Neutrophil (primary cell): Measurements from ENCODE around the gene RASD2.

Source experiments
- H3K27ac ChIP-seq: fragments of 200-600 bp; sonication (generic); 2 replicates; pipeline ENCODE4 v1.5.1; 2016; ENCODE audit warnings: mild to moderate bottlenecking, moderate library complexity
- H3K27me3 ChIP-seq: fragments of 200-600 bp; sonication (generic); 2 replicates; pipeline ENCODE4 v1.6.0; 2016; ENCODE audit warnings: mild to moderate bottlenecking
- H3K36me3 ChIP-seq: fragments of 200-600 bp; sonication (generic); 2 replicates; pipeline ENCODE4 v1.5.1; 2017
- H3K4me1 ChIP-seq, 2 experiments: fragments of 200-600 bp in 1 of 2; sonication (generic) in 1 of 2; 1 replicate in 1 of 2; 2 replicates in 1 of 2; pipeline versions ENCODE4 v1.5.1 to v1.6.1; 2013 to 2016; ENCODE audit warnings: low read depth in 1 of 2, low read length in 1 of 2, mild to moderate bottlenecking in 1 of 2, moderate library complexity in 1 of 2; ENCODE audit not compliant: control insufficient read depth in 1 of 2, insufficient read depth in 1 of 2
- H3K4me3 ChIP-seq, 2 experiments: fragments of 200-600 bp in 1 of 2; sonication (generic) in 1 of 2; 1 replicate in 1 of 2; 2 replicates in 1 of 2; pipeline ENCODE4 v1.5.1; 2013 to 2016; ENCODE audit warnings: low read depth in 1 of 2, low read length in 1 of 2, mild to moderate bottlenecking in 1 of 2, moderate library complexity in 1 of 2
- H3K9me3 ChIP-seq: fragments of 200-600 bp; sonication (generic); 2 replicates; pipeline ENCODE4 v1.5.1; 2016
- CTCF ChIP-seq: fragments of 200-600 bp; sonication (generic); IDR thresholded peaks from 2 replicates; pipeline ENCODE4 v1.5.1; 2016; ENCODE audit warnings: antibody characterized with exemption

RASD2 gene

GRCh38 chr22:35594686-35595085 lies 54.1 kb downstream of the RASD2 start:
- Histone ChIP-seq H3K27ac (no peak overlapping the region), H3K9me3 (no peaks in the 10 kb centered on the region), H3K4me1 (peaks cover under 1 to 2% of the 10 kb centered on the region in 2 experiments), H3K27me3 (no peaks in the 10 kb centered on the region), H3K36me3 (no peaks in the 10 kb centered on the region), H3K4me3 (no peak overlapping the region)
- TF ChIP-seq CTCF: no peak

- Histone ChIP-seq H3K36me3 (no peaks in the 10 kb centered on the region), H3K27me3 (peaks cover 9% of the 10 kb centered on the region), H3K4me1 (no peaks in the 10 kb centered on the region), H3K4me3 (no peak overlapping the region), H3K9me3 (no peaks in the 10 kb centered on the region), H3K27ac (no peak overlapping the region)
- TF ChIP-seq CTCF: no peak
These were observed 56.2 kb downstream of the RASD2 start for GRCh38 chr22:35596821-35597220.

- H3K9me3 ChIP-seq: no peaks in the 10 kb centered on the region
- H3K27me3 ChIP-seq: peaks cover 9% of the 10 kb centered on the region
- peaks cover 3 to 7% of the 10 kb centered on the region in 2 experiments for H3K4me1 ChIP-seq
- H3K4me3 ChIP-seq: no peak overlapping the region
- H3K36me3 ChIP-seq: no peaks in the 10 kb centered on the region
- no peak for TF ChIP-seq CTCF
- no peak overlapping the region for H3K27ac ChIP-seq
These were observed 57.2 kb downstream of the RASD2 start for GRCh38 chr22:35597692-35598395.

GRCh38 chr22:35598396-35598710 lies 57.7 kb downstream of the RASD2 start:
- H3K27me3 ChIP-seq: peaks cover 9% of the 10 kb centered on the region
- no peaks in the 10 kb centered on the region for H3K9me3 ChIP-seq
- H3K27ac ChIP-seq: no peak overlapping the region
- no peak for TF ChIP-seq CTCF
- H3K4me3 ChIP-seq: no peak overlapping the region
- peaks cover 3 to 7% of the 10 kb centered on the region in 2 experiments for H3K4me1 ChIP-seq
- no peaks in the 10 kb centered on the region for H3K36me3 ChIP-seq

GRCh38 chr22:35599364-35599763 lies 58.7 kb downstream of the RASD2 start:
- no peaks in the 10 kb centered on the region for H3K9me3 ChIP-seq
- no peak overlapping the region for H3K4me3 ChIP-seq
- peaks cover 13% of the 10 kb centered on the region for H3K27me3 ChIP-seq
- H3K27ac ChIP-seq: no peak overlapping the region
- H3K4me1 ChIP-seq: peaks cover 3 to 7% of the 10 kb centered on the region in 2 experiments
- no peaks in the 10 kb centered on the region for H3K36me3 ChIP-seq
- no peak for TF ChIP-seq CTCF
